A204.1 (cell line): Measurements from ENCODE around the gene KLHL21.
"Not testable (repeated sequence)": the region's sequence is repeated elsewhere in the genome, so short reads cannot be mapped to it uniquely, and the experiment has no call there.

Experiments used
- FAIRE-seq: peaks from 2 replicates; lab custom pipeline; 2012; peaks lifted over from hg19 to GRCh38; lab: Jason Lieb, UNC

Gene KLHL21

GRCh38 chr1:6584126-6585080, 18.3 kb downstream of the KLHL21 start:
- no peak for FAIRE-seq

GRCh38 chr1:6582370-6582769, 20.3 kb downstream of the KLHL21 start:
- FAIRE-seq = no peak

DNA sequence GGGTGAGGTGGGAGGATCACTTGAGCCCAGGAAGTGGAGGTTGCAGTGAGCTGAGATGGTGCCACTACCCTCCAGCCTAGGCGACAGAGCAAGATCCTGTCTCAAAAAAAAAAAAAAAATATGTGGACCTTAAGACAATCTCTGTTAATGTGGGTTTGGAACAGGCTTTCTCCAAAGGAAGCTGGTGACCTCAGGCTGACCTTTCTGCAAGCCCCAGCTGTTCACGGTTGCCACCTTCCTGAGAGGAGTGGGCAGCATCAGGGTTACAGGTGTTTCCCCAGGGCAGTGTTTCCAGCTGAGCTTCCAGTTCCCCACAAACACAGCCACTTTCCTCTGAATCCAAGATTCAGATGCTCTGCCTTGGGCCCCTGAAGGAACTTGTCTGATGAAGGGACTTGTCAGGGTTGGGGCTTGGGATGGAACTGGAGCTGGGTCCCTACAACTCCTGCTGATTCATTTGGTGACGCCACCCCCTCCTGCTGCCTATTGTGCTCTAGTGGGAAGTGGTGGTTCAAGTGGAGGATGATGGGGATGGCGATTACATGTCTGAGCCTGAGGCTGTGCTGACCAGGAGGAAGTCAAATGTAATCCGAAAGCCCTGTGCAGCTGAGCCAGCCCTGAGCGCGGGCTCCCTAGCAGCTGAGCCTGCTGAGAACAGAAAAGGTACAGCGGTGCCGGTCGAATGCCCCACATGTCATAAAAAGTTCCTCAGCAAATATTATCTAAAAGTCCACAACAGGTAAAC, 20.9 kb downstream of the KLHL21 start:
- FAIRE-seq = no peak

GRCh38 chr1:6580593-6581409, 21.9 kb downstream of the KLHL21 start:
- FAIRE-seq = no peak

- no peak for FAIRE-seq
Measured at GRCh38 chr1:6580119-6580592, 22.5 kb downstream of the KLHL21 start.

DNA sequence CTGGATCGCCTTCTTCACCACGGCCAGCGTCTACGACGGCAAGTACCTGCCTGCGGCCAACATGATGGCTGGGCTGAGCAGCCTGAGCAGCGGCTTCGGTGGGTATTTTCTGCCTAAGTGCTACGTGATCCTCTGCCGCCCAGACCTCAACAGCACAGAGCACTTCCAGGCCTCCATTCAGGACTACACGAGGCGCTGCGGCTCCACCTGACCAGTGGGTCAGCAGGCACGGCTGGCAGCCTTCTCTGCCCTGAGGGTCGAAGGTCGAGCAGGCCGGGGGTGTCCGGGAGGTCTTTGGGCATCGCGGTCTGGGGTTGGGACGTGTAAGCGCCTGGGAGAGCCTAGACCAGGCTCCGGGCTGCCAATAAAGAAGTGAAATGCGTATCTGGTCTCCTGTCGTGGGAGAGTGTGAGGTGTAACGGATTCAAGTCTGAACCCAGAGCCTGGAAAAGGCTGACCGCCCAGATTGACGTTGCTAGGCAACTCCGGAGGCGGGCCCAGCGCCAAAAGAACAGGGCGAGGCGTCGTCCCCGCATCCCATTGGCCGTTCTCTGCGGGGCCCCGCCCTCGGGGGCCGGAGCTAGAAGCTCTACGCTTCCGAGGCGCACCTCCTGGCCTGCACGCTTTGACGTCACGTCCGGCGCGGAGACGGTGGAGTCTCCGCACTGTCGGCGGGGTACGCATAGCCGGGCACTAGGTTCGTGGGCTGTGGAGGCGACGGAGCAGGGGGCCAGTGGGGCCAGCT, 23.1 kb downstream of the KLHL21 start, which contains the start of gene ZBTB48:
Gene ZBTB48, plus strand, starts transcription at position 621 of the 745 bp plus-strand sequence. CDS start 616 bp downstream, outside the sequence.
- peak; percentile 98 for FAIRE-seq

GRCh38 chr1:6578624-6579373, 23.9 kb downstream of the KLHL21 start:
- FAIRE-seq = no peak

DNA sequence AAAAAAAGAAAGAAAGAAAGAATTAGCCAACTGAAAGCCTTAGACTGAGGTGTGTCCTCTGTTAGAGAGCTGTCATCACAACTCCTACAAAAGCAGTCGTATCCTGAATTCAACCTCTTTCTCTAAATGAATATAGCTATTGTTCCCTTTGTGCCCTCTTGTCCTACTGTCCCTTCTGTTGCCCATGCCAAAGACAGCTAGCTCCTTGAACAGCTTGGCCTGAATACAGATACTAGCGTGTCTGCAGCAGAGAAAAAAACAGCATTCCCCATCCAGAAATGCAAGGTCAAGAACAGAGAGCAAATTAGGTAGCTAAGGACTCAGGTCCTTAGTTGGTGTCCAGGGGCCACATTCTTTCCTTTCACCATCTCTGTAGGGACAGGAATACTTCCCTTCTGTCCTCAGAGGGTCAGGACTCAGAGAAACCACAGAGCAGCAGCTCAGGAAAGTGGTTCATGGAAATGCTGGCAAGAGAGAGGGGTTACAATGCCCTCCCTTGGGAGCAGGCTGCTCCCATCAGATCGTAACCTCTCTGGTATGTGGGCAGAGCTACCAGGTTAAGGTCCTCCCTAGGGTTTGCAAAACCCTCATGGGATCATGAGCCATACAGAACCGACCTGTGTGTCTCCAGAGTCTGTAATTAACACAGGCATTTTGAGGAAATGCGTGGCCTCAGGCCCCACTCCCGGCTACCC, 24.7 kb downstream of the KLHL21 start:
- no peak for FAIRE-seq

GRCh38 chr1:6574818-6575217, 27.9 kb downstream of the KLHL21 start:
- FAIRE-seq = no peak

GRCh38 chr1:6574025-6574620, 28.5 kb downstream of the KLHL21 start:
- no peak for FAIRE-seq

DNA sequence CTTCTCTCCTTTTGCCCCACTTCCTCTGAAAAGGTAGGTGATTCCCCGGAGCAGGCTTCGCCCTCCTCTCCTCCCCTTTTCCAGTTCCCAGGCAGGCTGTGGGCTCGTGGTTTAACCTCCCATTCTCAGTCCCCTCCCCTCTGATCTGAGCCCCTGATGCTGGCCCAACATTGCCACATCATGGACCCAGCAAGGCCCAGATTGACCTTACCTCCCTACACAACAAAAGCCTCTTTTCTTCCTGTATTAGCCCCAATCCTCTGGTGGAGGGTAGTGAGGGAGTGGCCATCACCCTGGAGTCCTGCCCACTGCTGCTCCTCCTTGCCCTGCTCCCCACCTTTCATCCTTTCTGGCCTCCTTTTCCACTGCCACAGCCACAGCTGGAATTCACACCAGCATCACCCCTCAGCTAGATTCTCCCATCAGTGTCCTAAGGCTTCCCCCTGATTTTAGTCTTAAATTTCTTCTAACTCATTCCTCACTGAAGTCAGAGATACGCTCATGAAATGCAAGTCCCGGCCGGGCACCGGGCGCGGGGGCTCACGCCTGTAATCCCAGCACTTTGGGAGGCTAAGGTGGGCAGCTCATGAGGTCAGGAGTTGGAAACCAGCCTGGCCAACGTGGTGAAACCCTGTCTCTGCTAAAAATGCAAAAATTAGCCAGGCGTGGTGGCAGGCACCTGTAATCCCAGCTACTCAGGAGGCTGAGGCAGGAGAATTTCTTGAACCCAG, 29.9 kb downstream of the KLHL21 start:
- FAIRE-seq = no peak

DNA sequence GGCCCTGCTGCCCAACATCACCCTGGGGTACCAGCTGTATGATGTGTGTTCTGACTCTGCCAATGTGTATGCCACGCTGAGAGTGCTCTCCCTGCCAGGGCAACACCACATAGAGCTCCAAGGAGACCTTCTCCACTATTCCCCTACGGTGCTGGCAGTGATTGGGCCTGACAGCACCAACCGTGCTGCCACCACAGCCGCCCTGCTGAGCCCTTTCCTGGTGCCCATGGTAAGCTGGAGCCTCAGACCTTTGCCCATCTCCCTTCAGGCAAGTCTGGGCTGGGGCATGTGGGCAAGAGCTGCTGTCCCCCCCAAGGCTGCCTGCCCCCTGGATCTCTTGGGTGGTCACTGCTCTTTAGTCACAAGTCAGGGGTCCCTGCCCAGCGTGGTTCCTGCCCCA, 31.7 kb downstream of the KLHL21 start:
- FAIRE-seq = no peak

DNA sequence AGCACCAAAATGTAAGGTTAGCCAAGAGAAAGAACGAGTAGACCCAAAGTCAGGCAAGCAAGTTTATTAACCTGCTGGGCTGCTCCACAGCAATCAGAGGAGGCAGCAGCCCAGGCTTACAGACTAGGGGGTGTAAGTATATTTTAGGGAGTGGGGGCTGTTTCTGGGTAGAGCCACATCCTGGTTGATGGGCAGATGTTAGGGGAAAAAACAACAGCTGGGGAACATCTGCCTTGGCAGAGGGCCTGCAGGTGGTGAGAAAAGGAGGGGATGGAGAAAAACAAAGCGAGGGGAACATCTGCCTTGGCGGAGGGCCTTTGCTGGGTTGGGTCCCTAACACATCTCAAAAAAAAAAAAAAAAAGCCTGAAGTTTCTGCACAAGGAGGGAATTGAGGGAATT, 32.6 kb downstream of the KLHL21 start:
- FAIRE-seq = no peak

DNA sequence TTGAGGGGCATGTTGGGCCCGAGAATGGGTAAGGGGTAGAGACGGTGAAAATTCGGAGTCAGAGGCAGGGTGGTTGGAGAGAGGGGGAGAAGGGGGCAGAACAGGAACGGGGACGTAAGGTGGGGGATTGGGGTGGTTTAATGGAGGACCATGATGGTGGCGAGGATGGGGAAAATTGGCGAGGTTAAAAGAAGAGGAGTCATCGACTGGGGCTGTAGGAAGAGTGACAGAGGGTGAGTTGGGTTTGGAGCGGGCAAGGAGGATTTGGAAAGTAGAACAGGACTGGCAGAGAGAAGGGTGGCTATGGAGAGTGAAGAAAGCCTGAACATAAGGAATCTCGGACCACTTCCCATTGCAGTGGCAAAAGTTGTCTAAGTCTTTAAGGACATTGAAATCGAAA, 33.6 kb downstream of the KLHL21 start:
- FAIRE-seq = no peak

GRCh38 chr1:6560267-6560666, 42.4 kb downstream of the KLHL21 start:
- FAIRE-seq = no peak

- FAIRE-seq = not testable (repeated sequence)
Measured at GRCh38 chr1:6559161-6559560, 43.5 kb downstream of the KLHL21 start.

- FAIRE-seq = no peak
Measured at GRCh38 chr1:6557597-6557996, 45.1 kb downstream of the KLHL21 start.

DNA sequence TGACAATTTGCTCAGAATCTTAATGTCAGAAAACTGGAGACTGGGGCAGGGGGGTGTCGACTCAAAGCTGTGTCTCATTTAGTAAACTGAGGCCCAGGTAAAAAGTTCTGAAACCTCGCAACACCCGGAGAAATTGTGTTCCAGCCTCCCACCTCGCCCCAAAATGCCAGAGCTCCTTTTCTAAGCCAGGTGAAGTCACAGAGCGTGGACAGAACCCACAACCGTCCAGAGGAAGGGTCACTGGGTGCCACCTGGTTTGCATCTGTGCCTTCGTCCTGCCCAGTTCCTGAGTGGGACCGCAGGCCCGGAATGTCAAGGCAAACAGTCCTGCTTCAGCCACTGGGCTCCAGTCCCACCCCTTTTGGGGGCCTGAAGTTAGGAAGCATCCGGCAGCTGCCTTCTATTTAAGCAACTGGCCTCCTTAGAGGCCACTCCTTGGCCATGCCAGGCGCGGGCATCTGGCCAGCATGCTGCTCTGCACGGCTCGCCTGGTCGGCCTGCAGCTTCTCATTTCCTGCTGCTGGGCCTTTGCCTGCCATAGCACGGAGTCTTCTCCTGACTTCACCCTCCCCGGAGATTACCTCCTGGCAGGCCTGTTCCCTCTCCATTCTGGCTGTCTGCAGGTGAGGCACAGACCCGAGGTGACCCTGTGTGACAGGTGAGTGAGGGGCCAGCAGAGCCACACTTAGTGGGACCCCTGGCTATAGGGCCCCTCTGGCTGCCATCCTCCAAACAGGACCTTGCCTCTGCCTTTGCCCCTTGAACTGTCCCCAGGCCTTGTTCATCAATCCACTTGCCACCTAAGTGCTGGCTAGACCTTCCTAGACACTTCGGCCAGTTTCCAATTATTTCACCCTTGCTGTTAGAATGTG, 47.5 kb downstream of the KLHL21 start, which contains the start of gene TAS1R1:
Gene TAS1R1, plus strand, starts transcription at position 401 of the 872 bp plus-strand sequence. Its CDS starts 67 bp downstream, at position 468.
- no peak for FAIRE-seq
